Hypothalamus (tissue), 51 donors: ENCODE results near the gene PCSK5.

Experiments
- DNase-seq, 51 donors: peaks; one replicate each; lab custom pipeline; 2025; lab: John Stamatoyannopoulos, UW

Gene PCSK5

DNA sequence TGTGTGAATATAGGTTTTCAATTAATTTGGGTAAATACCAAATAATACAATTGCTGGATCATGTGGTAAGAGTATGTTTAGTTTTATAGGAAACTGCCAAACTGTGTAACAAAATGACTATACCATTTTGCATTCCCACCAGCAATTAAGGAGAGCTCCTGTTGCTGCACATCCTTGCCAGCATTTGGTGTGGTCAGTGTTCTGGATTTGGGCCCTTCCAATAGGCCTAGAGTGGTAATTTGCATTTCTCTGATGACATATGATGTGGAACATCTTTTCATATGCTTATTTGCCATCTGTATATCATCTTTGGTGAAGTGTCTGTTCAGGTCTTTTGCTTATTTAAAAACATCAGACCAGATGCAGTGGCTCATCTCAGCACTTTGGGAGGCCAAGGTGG, 515.4 kb downstream of the PCSK5 start:
- no peak for DNase-seq
